ENCODE data around the gene GZF1.
A peak's percentile ranks its signal among the peaks of the same experiment; 100 is the strongest.

GZF1 gene

DNA sequence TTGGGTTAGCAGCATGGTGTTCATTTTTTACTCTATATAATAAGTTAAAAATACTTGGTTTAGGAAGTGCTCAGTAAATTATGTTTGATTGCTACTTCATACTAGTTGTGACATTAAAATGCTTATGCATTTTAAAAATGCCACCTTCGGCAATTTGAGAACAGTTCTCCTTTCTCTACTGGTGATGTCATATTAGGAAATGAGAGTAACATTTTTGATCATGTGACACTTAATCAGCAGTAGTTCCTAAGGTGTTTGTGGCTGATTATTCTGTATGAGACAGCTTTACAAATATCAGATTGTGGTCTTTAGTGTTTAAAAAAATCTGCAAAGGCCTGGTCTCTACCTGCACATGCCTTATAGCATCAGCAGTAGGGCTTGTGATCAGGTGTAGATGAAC, 4.4 kb downstream of the GZF1 start:
- TF ChIP-seq, protein P1, sequence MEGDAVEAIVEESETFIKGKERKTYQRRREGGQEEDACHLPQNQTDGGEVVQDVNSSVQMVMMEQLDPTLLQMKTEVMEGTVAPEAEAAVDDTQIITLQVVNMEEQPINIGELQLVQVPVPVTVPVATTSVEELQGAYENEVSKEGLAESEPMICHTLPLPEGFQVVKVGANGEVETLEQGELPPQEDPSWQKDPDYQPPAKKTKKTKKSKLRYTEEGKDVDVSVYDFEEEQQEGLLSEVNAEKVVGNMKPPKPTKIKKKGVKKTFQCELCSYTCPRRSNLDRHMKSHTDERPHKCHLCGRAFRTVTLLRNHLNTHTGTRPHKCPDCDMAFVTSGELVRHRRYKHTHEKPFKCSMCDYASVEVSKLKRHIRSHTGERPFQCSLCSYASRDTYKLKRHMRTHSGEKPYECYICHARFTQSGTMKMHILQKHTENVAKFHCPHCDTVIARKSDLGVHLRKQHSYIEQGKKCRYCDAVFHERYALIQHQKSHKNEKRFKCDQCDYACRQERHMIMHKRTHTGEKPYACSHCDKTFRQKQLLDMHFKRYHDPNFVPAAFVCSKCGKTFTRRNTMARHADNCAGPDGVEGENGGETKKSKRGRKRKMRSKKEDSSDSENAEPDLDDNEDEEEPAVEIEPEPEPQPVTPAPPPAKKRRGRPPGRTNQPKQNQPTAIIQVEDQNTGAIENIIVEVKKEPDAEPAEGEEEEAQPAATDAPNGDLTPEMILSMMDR (IDR thresholded peaks at IDR 0.05; ENCODE audit: low read depth, low read length, poor library complexity, severe bottlenecking) = no peak
- TF ChIP-seq EZH2phosphoT487 (IDR thresholded peaks at IDR 0.05; ENCODE audit: borderline replicate concordance, low read length) = no peak
- Histone ChIP-seq H3K27me3 (ENCODE audit: control insufficient read depth, low read length) (no peaks in the 10 kb centered on the region), H3K4me3 (ENCODE audit: low read length) (no peak overlapping the region), H3K4me1 (ENCODE audit: control insufficient read depth, low read length) (peaks cover 29% of the 10 kb centered on the region), H3K27ac (ENCODE audit: low read depth, low read length) (no peak overlapping the region), H3K9me3 (ENCODE audit: control insufficient read depth, insufficient read depth, low read length) (no peaks in the 10 kb centered on the region), H3K36me3 (ENCODE audit: control insufficient read depth, low read length) (peaks cover 73% of the 10 kb centered on the region), H3K4me2 (ENCODE audit: low read length) (peak overlapping the region; percentile 33), H3F3A (ENCODE audit: control insufficient read depth, insufficient read depth) (no peaks in the 10 kb centered on the region), H3K9me2 (replicated peaks; ENCODE audit: control insufficient read depth, low read length) (no peaks in the 10 kb centered on the region), H4K20me1 (ENCODE audit: control insufficient read depth, insufficient read depth, low read depth, low read length) (peaks cover 22% of the 10 kb centered on the region), H3K79me2 (ENCODE audit: control insufficient read depth, low read length) (peaks cover 72% of the 10 kb centered on the region)

DNA sequence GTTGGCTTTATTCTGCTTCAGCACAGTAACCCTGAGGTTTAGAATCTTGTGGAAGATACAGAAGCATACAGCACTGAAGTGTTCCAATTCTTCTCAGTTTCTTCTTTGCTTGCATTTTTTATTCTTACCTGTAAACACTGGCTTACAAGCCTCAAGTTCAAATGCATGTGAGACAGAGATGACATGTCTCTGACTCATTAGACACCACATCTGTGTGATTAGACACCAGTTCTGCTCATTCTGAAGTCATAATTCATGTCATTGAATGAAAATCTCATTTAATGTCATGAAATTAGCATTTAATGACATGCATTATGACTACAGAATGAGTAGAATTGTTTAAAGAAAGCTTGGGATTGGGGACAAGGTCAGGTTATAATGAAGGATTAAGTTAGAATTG, 5.8 kb downstream of the GZF1 start:
- Histone ChIP-seq H3K79me2 (ENCODE audit: control insufficient read depth, low read length) (peaks cover 63% of the 10 kb centered on the region), H3F3A (ENCODE audit: control insufficient read depth, insufficient read depth) (no peaks in the 10 kb centered on the region)

DNA sequence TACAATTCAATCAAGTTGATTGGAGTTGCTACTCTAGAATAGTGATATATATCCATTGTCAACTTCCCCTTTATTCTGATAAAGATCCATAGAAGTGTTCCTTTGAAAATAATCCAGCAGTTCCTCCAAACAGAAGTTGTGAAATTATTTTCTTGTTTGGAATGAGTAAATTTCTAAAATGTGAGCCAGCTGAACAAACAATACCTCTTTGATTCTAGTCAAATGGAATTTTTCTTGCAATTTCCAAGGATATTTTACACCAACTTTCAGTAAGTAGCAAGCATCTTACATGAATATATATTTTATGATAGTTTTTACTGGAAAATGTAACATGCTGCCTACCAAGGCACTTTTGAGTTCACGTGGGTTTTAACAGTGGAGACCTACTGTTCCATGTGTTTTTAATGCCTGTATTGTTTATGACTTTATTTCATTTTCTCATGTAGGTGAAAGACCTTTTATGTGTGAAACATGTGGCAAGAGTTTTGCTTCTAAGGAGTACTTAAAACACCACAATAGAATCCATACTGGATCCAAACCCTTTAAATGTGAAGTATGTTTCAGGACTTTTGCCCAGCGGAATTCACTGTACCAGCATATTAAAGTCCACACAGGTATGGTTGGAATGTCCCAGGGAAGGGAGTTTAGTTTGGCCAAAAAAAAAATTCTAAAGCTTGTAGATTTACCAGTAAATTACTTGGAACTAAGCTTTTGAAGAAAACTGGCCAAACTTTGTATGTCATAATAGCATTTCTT, 6.5 kb downstream of the GZF1 start:
- Histone ChIP-seq H3K9me2 (replicated peaks; ENCODE audit: control insufficient read depth, low read length) (no peaks in the 10 kb centered on the region), H3K27me3 (ENCODE audit: control insufficient read depth, low read length) (no peaks in the 10 kb centered on the region), H3K4me1 (ENCODE audit: control insufficient read depth, low read length) (peaks cover 21% of the 10 kb centered on the region), H3K27ac (ENCODE audit: low read depth, low read length) (no peak overlapping the region), H3K9me3 (ENCODE audit: control insufficient read depth, insufficient read depth, low read length) (no peaks in the 10 kb centered on the region), H3K79me2 (ENCODE audit: control insufficient read depth, low read length) (peaks cover 56% of the 10 kb centered on the region), H3K36me3 (ENCODE audit: control insufficient read depth, low read length) (peaks cover 93% of the 10 kb centered on the region), H3K4me2 (ENCODE audit: low read length) (no peak overlapping the region), H4K20me1 (ENCODE audit: control insufficient read depth, insufficient read depth, low read depth, low read length) (peaks cover 13% of the 10 kb centered on the region), H3F3A (ENCODE audit: control insufficient read depth, insufficient read depth) (no peaks in the 10 kb centered on the region), H3K4me3 (ENCODE audit: low read length) (no peak overlapping the region)
- no peak for TF ChIP-seq EZH2phosphoT487 (IDR thresholded peaks at IDR 0.05; ENCODE audit: borderline replicate concordance, low read length)
- TF ChIP-seq, protein P1 (IDR thresholded peaks at IDR 0.05; ENCODE audit: low read depth, low read length, poor library complexity, severe bottlenecking) = no peak

More for the DNA sequence above, 5.8 kb downstream of the GZF1 start:
- peaks cover 28% of the 10 kb centered on the region for H3K4me1 ChIP-seq (ENCODE audit: control insufficient read depth, low read length)
- H3K4me2 ChIP-seq (ENCODE audit: low read length) = no peak overlapping the region
- no peaks in the 10 kb centered on the region for H3K9me2 ChIP-seq (replicated peaks; ENCODE audit: control insufficient read depth, low read length)
- H3K27ac ChIP-seq (ENCODE audit: low read depth, low read length) = no peak overlapping the region
- no peaks in the 10 kb centered on the region for H3K27me3 ChIP-seq (ENCODE audit: control insufficient read depth, low read length)
- no peak overlapping the region for H3K4me3 ChIP-seq (ENCODE audit: low read length)
- H3K36me3 ChIP-seq (ENCODE audit: control insufficient read depth, low read length) = peaks cover 86% of the 10 kb centered on the region
- no peak for TF ChIP-seq EZH2phosphoT487 (IDR thresholded peaks at IDR 0.05; ENCODE audit: borderline replicate concordance, low read length)
- TF ChIP-seq, protein P1 (IDR thresholded peaks at IDR 0.05; ENCODE audit: low read depth, low read length, poor library complexity, severe bottlenecking) = no peak
- peaks cover 20% of the 10 kb centered on the region for H4K20me1 ChIP-seq (ENCODE audit: control insufficient read depth, insufficient read depth, low read depth, low read length)
- no peaks in the 10 kb centered on the region for H3K9me3 ChIP-seq (ENCODE audit: control insufficient read depth, insufficient read depth, low read length)

Measured in DOHH2 (cell line).